ENCODE measurements around the gene PTH1R. TPM values are rescaled to one million over a fixed set of nuclear protein-coding genes. Genes with fewer than 3 reads are reported as not detected.
A peak's percentile ranks its signal among the peaks of the same experiment; 100 is the strongest.

Gene PTH1R
- polyA plus RNA-seq, 3 donors, result not detected

DNA sequence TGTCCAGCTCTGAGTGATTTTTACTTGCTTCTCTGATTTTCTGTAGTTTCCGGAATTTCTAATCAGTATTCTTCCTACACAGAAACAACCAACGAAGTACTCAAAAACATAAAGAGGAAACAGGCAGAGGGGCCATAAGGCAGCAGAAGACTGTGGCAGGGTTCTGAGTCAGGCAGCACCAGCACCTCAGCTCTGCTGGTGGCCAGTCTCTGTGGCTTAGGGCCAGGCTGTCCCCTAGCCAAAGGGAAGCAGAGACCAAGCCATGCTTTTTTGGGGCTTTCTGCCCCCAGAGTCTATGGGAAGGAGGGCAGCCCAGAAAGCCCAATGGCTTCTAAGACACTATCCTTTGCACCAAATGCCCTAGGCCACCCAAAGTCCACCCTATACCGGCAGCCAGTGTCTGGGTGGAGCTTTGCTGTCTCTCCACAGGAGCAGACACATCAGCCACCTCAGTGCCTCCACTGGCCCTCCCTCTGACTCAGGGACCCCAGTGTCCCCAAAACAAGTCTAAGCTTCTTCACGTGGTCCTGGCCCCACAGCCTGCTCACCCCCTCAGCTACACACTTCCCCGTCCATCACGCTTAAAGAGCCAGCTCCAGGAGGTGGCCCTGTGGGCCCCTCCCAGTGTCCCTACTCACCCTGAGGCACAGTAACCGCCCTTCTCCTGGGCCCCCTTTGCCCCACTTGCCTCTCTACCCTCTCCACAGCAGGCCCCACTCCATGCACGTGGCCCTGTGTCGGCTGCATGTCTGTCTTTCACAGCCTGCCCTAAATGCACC is 52.8 kb downstream of the PTH1R start:
- WGBS (ENCODE audit: insufficient coverage), result 11% methylated on average over 8 of the region's 9 CpGs
- Histone ChIP-seq H3K9ac (ENCODE audit: insufficient read depth, low read length, poor library complexity, severe bottlenecking) (peak overlapping the region; percentile 49), H3K4me2 (replicated peaks; ENCODE audit: extremely low read depth, low read length, poor library complexity, severe bottlenecking) (peak overlapping the region; percentile 69), H3K36me3 (replicated peaks in 1 of 2; ENCODE audit: control insufficient read depth in 1 of 2, insufficient read depth in 2 of 2, low read length in 2 of 2) (peaks cover 8% of the 10 kb centered on the region in 2 donors), H3K9me3 (replicated peaks in 1 of 2; ENCODE audit: control insufficient read depth in 1 of 2, insufficient read depth in 1 of 2, low read length in 2 of 2) (no peaks in the 10 kb centered on the region), H4K20me1 (ENCODE audit: insufficient read depth, low read length) (peaks cover 8% of the 10 kb centered on the region), H3K27me3 (ENCODE audit: control insufficient read depth in 2 of 2, insufficient read depth in 2 of 2, low read length in 2 of 2) (no peaks in the 10 kb centered on the region), H3K4me3 (replicated peaks in 1 of 3; ENCODE audit: low read depth in 2 of 3, low read length in 3 of 3) (peak overlapping the region in 1 of 3 experiments; percentile 57), H2AFZ (ENCODE audit: insufficient read depth, low read depth, low read length, poor library complexity, severe bottlenecking) (no peak overlapping the region), H3K79me2 (ENCODE audit: insufficient read depth, low read length) (peaks cover 78% of the 10 kb centered on the region), H3K4me1 (ENCODE audit: control insufficient read depth in 1 of 2, insufficient read depth in 2 of 2, low read length in 2 of 2) (peaks cover 100% of the 10 kb centered on the region in 2 donors), H3K27ac (ENCODE audit: low read depth in 1 of 2, low read length in 2 of 2) (peak overlapping the region; percentile 91 to 94)
- TF ChIP-seq, protein P1, sequence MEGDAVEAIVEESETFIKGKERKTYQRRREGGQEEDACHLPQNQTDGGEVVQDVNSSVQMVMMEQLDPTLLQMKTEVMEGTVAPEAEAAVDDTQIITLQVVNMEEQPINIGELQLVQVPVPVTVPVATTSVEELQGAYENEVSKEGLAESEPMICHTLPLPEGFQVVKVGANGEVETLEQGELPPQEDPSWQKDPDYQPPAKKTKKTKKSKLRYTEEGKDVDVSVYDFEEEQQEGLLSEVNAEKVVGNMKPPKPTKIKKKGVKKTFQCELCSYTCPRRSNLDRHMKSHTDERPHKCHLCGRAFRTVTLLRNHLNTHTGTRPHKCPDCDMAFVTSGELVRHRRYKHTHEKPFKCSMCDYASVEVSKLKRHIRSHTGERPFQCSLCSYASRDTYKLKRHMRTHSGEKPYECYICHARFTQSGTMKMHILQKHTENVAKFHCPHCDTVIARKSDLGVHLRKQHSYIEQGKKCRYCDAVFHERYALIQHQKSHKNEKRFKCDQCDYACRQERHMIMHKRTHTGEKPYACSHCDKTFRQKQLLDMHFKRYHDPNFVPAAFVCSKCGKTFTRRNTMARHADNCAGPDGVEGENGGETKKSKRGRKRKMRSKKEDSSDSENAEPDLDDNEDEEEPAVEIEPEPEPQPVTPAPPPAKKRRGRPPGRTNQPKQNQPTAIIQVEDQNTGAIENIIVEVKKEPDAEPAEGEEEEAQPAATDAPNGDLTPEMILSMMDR (IDR thresholded peaks at IDR 0.05), result no peak
- H3K27me3 Mint-ChIP-seq (ENCODE audit: low read depth in 3 of 3), result no peaks in the 10 kb centered on the region
- peaks cover 26 to 34% of the 10 kb centered on the region in 2 donors for H3K36me3 Mint-ChIP-seq
- intact Hi-C loops (cut with micrococcal nuclease), result loop anchor here (1.0 to 5.0 kb wide), 2 partner anchors 18 to 47 kb away; partner anchors contain the start of genes CCDC12 (in 1 of the 2) and NBEAL2 (in 1 of the 2)
- DNase-seq, result peak; percentile 83 to 94 (median 87)
- H3K4me3 Mint-ChIP-seq, result peak overlapping the region; percentile 57 to 63
- H3K27ac Mint-ChIP-seq, result peak overlapping the region; percentile 91 to 98 (median 94)
- H3K4me1 Mint-ChIP-seq, result peaks cover 96% of the 10 kb centered on the region
- peaks cover 0 to 7% (median 3%) of the 10 kb centered on the region in 7 donors for H3K9me3 Mint-ChIP-seq

DNA sequence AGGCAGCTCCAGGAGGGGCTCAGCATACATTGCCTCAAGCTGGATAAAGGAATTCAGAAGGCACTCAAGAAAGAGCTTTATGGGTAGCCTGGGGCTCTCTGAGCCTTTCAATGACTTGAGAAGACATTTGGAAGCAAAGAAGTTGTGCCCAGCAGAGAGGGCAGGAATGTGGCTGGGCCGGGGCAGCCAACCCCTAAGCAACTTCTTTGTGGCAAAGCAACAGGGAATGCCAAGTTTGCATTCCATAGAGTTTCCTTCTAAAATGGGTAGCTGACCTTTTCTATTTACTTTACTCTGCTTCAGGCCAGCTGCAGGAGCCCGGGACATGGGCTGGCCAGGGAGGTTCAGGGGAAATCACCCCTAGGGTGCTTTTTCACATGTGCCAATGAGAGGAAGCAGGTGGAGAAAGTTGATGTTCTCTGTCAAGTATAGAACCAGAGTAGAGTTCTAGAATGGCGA is 53.5 kb downstream of the PTH1R start:
- Mint-ChIP-seq H3K4me1 (peaks cover 96% of the 10 kb centered on the region), H3K27ac (peak overlapping the region; percentile 91 to 98 (median 94)), H3K4me3 (peak overlapping the region; percentile 63 to 68), H3K36me3 (peaks cover 21 to 28% of the 10 kb centered on the region in 2 donors), H3K9me3 (peaks cover 0 to 7% (median 3%) of the 10 kb centered on the region in 7 donors), H3K27me3 (ENCODE audit: low read depth in 3 of 3) (no peaks in the 10 kb centered on the region)
- H3K36me3 ChIP-seq (replicated peaks in 1 of 2; ENCODE audit: control insufficient read depth in 1 of 2, insufficient read depth in 2 of 2, low read length in 2 of 2), result peaks cover 2% of the 10 kb centered on the region in 2 donors
- no peak overlapping the region for H2AFZ ChIP-seq (ENCODE audit: insufficient read depth, low read depth, low read length, poor library complexity, severe bottlenecking)
- peak overlapping the region; percentile 69 for H3K4me2 ChIP-seq (replicated peaks; ENCODE audit: extremely low read depth, low read length, poor library complexity, severe bottlenecking)
- intact Hi-C loops (cut with micrococcal nuclease), result loop anchor here (1.0 to 5.0 kb wide), 2 partner anchors 17 to 46 kb away; partner anchors contain the start of genes CCDC12 (in 1 of the 2) and NBEAL2 (in 1 of the 2)
- 100% methylated on average over 1 of the region's 3 CpGs for WGBS (ENCODE audit: insufficient coverage)
- H3K4me3 ChIP-seq (replicated peaks in 1 of 3; ENCODE audit: low read depth in 2 of 3, low read length in 3 of 3), result peak overlapping the region in 1 of 3 experiments; percentile 57
- H4K20me1 ChIP-seq (ENCODE audit: insufficient read depth, low read length), result peaks cover 8% of the 10 kb centered on the region
- DNase-seq, result peak in 1 of 3 donors; percentile 42
- H3K27me3 ChIP-seq (ENCODE audit: control insufficient read depth in 2 of 2, insufficient read depth in 2 of 2, low read length in 2 of 2), result no peaks in the 10 kb centered on the region
- H3K9ac ChIP-seq (ENCODE audit: insufficient read depth, low read length, poor library complexity, severe bottlenecking), result peak overlapping the region; percentile 49
- H3K4me1 ChIP-seq (ENCODE audit: control insufficient read depth in 1 of 2, insufficient read depth in 2 of 2, low read length in 2 of 2), result peaks cover 100% of the 10 kb centered on the region in 2 donors
- H3K27ac ChIP-seq (ENCODE audit: low read depth in 1 of 2, low read length in 2 of 2), result peak overlapping the region; percentile 91 to 94
- H3K9me3 ChIP-seq (replicated peaks in 1 of 2; ENCODE audit: control insufficient read depth in 1 of 2, insufficient read depth in 1 of 2, low read length in 2 of 2), result no peaks in the 10 kb centered on the region
- peaks cover 74% of the 10 kb centered on the region for H3K79me2 ChIP-seq (ENCODE audit: insufficient read depth, low read length)
- TF ChIP-seq, protein P1 (IDR thresholded peaks at IDR 0.05), result no peak
